DOHH2 (cell line): ENCODE measurements around the gene RNF14.

Experiments
- H3F3A ChIP-seq: fragments of 200-600 bp; sonication (generic), shearing (Covaris generic); 2 replicates; pipeline ENCODE4 v1.6.0; 2016; ENCODE audit warnings: antibody characterized with exemption, mild to moderate bottlenecking; ENCODE audit not compliant: control insufficient read depth, insufficient read depth
- H3K27ac ChIP-seq: fragments of 200-600 bp; sonication (generic); 2 replicates; pipeline ENCODE4 v1.5.1; 2014; ENCODE audit warnings: low read depth, mild to moderate bottlenecking, low read length, moderate library complexity
- H3K27me3 ChIP-seq: fragments of 200-600 bp; sonication (generic); 2 replicates; pipeline ENCODE4 v1.6.1; 2014; ENCODE audit warnings: mild to moderate bottlenecking, low read length, mixed read lengths; ENCODE audit not compliant: control insufficient read depth
- H3K36me3 ChIP-seq: fragments of 200-600 bp; sonication (generic); 2 replicates; pipeline ENCODE4 v1.6.1; 2014; ENCODE audit warnings: mild to moderate bottlenecking, low read length, moderate library complexity, mixed read lengths; ENCODE audit not compliant: control insufficient read depth
- H3K4me1 ChIP-seq: fragments of 200-600 bp; sonication (generic); 2 replicates; pipeline ENCODE4 v1.6.1; 2014; ENCODE audit warnings: mild to moderate bottlenecking, low read length, mixed read lengths; ENCODE audit not compliant: control insufficient read depth
- H3K4me2 ChIP-seq: fragments of 200-600 bp; sonication (generic); 2 replicates; pipeline ENCODE4 v1.6.0; 2014; ENCODE audit warnings: mild to moderate bottlenecking, low read length, moderate library complexity
- H3K4me3 ChIP-seq: fragments of 200-600 bp; sonication (generic); 2 replicates; pipeline ENCODE4 v1.5.1; 2014; ENCODE audit warnings: mild to moderate bottlenecking, low read length, mixed read lengths
- H3K79me2 ChIP-seq: fragments of 200-600 bp; sonication (generic); 2 replicates; pipeline ENCODE4 v1.6.1; 2014; ENCODE audit warnings: mild to moderate bottlenecking, low read length, mixed read lengths; ENCODE audit not compliant: control insufficient read depth
- H3K9me2 ChIP-seq: fragments of 200-600 bp; sonication (generic); replicated peaks from 2 replicates; pipeline ENCODE4 v1.6.1; 2014; ENCODE audit warnings: mild to moderate bottlenecking, low read length, mixed read lengths; ENCODE audit not compliant: control insufficient read depth
- H3K9me3 ChIP-seq: fragments of 200-600 bp; sonication (generic); 2 replicates; pipeline ENCODE4 v1.6.1; 2014; ENCODE audit warnings: antibody characterized with exemption, low read length, mixed read lengths; ENCODE audit not compliant: control insufficient read depth, insufficient read depth
- H4K20me1 ChIP-seq: fragments of 200-600 bp; sonication (generic); 2 replicates; pipeline ENCODE4 v1.6.0; 2014; ENCODE audit warnings: low read depth, mild to moderate bottlenecking, antibody characterized with exemption, low read length, moderate library complexity; ENCODE audit not compliant: control insufficient read depth, insufficient read depth
- EZH2phosphoT487 ChIP-seq: fragments of 200-600 bp; sonication (generic); IDR thresholded peaks from 2 replicates; pipeline ENCODE4 v1.6.1; 2017; ENCODE audit warnings: borderline replicate concordance, mild to moderate bottlenecking, antibody characterized with exemption, low read length, moderate library complexity, mixed read lengths
- TF ChIP-seq, protein P1 (sequence below): fragments of 200-600 bp; sonication (generic); IDR thresholded peaks from one replicate; pipeline ENCODE4 v1.5.1; 2014; ENCODE audit warnings: antibody characterized with exemption, mild to moderate bottlenecking, low read depth, low read length; ENCODE audit not compliant: poor library complexity, severe bottlenecking

The RNF14 gene

DNA sequence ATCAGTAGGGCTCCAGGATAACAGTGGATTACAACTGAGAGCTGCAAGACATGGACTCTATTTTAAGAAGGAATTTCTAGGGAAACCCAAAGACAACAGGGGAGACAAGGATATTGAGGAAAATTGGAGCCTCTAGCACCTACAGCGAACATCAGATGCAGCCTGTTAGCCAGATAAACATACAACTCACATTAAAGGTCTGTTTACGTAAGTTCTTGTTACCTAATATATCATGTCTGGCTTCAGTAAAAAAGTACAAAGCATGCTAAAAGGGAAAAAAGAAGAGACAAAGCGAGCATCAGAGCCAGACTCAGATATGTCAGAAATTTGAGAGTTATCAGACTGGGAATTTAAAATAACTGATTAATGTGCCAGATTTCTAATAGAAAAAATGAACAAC lies 26.8 kb downstream of the RNF14 start:
- H3K9me2 ChIP-seq = no peaks in the 10 kb centered on the region
- no peaks in the 10 kb centered on the region for H3K27me3 ChIP-seq
- no peak overlapping the region for H3K4me2 ChIP-seq
- H3K79me2 ChIP-seq = no peaks in the 10 kb centered on the region
- no peaks in the 10 kb centered on the region for H4K20me1 ChIP-seq
- H3F3A ChIP-seq = 0 out of 2 replicates have a peak, but pooled peaks cover 3% of the 10 kb centered on the region
- H3K4me1 ChIP-seq = no peaks in the 10 kb centered on the region
- no peak for TF ChIP-seq EZH2phosphoT487
- H3K27ac ChIP-seq = no peak overlapping the region
- H3K4me3 ChIP-seq = no peak overlapping the region
- H3K36me3 ChIP-seq = peaks cover 28% of the 10 kb centered on the region
- H3K9me3 ChIP-seq = no peaks in the 10 kb centered on the region

DNA sequence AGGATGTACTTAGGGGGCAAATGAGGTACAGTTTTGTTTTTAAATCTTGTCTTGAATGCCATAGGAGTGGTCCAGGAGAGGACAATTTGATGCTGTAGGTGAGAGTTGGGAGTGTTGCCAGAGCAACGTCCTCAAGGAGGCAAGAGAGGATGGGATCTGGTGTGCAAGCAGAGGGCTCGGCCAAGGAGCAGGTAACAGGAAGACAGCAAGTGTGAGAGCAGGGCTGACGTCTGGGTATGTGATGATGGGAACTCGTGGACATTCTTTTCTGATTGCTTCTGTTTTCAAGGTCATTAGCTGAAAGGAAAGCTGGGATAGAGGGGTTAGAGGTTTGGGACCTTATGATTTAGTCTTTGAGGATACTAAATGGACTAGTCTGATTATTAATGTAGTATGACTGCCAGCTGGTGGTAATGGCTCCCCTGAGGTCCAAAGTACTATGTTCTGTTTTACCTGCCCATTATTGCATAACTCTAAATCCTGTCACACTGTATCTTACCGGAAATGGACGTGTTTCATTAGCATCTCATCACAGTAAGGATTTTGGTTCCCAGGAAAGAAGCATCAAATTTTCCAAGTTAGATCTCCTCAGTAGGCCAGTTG lies 28.6 kb downstream of the RNF14 start:
- Histone ChIP-seq H3K4me3 (no peak overlapping the region), H3K9me3 (no peaks in the 10 kb centered on the region), H3F3A (no peaks in the 10 kb centered on the region), H3K27me3 (no peaks in the 10 kb centered on the region), H4K20me1 (no peaks in the 10 kb centered on the region), H3K4me2 (no peak overlapping the region), H3K4me1 (no peaks in the 10 kb centered on the region), H3K36me3 (peaks cover 31% of the 10 kb centered on the region), H3K9me2 (no peaks in the 10 kb centered on the region), H3K79me2 (no peaks in the 10 kb centered on the region), H3K27ac (no peak overlapping the region)
- TF ChIP-seq, protein P1, sequence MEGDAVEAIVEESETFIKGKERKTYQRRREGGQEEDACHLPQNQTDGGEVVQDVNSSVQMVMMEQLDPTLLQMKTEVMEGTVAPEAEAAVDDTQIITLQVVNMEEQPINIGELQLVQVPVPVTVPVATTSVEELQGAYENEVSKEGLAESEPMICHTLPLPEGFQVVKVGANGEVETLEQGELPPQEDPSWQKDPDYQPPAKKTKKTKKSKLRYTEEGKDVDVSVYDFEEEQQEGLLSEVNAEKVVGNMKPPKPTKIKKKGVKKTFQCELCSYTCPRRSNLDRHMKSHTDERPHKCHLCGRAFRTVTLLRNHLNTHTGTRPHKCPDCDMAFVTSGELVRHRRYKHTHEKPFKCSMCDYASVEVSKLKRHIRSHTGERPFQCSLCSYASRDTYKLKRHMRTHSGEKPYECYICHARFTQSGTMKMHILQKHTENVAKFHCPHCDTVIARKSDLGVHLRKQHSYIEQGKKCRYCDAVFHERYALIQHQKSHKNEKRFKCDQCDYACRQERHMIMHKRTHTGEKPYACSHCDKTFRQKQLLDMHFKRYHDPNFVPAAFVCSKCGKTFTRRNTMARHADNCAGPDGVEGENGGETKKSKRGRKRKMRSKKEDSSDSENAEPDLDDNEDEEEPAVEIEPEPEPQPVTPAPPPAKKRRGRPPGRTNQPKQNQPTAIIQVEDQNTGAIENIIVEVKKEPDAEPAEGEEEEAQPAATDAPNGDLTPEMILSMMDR = no peak
- TF ChIP-seq EZH2phosphoT487 = no peak

DNA sequence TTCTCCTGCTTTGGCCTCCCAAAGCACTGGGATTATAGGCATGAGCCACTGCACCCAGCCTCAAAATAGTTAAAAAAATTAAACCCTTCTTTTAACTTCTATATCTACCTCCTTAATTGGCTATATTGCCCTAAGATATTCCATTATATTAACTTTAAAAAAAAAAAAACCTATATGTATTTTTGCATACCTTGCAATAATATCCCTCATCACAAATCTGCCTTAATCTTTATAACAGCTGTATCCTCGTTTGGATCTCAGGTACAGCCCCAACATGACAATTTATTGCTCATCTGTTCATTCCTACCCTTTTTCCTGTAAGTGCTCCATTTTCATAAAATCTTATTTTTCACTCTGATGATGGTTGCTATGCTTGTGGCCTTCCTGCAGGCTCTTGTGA lies 31.3 kb downstream of the RNF14 start:
- H3K9me2 ChIP-seq = no peaks in the 10 kb centered on the region
- H3F3A ChIP-seq = no peaks in the 10 kb centered on the region
- TF ChIP-seq, protein P1 = no peak
- no peak for TF ChIP-seq EZH2phosphoT487
- no peak overlapping the region for H3K4me2 ChIP-seq
- H3K4me1 ChIP-seq = no peaks in the 10 kb centered on the region
- no peak overlapping the region for H3K4me3 ChIP-seq
- no peaks in the 10 kb centered on the region for H3K27me3 ChIP-seq
- H3K79me2 ChIP-seq = no peaks in the 10 kb centered on the region
- H3K27ac ChIP-seq = no peak overlapping the region
- H3K36me3 ChIP-seq = peaks cover 13% of the 10 kb centered on the region
- H4K20me1 ChIP-seq = no peaks in the 10 kb centered on the region
- no peaks in the 10 kb centered on the region for H3K9me3 ChIP-seq

DNA sequence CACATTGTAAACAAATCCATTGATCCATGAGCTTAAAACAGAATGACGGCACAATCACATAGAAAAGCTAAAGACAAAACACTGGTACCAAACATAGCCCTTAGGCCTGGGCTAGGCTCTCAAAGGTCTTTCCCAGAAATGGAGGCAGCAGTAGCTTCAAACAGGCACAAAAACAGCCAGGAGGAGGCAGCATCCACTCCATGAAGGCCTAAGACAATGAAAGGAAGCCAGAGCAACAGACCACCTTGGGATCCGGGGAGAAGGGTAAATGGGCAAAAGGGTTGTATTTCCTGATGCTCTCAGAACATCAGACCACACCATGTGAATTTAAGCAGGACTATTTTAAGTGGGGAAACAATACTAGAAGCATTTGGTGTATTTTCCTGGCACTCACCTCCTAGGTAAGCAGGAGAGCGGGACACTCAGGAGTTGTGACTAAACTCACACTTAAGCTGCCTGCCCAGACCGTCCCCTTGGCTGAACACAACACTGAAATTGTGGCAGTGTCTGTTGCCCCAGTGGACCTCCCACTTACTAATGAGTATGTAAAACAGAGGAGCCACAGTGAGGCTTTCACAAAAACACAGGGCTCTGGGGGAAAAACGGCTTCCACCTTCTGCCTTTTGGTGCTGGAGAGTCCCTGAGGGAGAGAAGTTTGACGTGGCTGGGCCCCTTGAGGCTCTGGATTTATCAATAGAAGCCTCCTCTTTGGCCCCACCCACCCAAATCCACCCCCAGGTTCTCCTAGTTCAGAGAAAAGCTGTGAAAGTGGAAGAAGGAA lies 32.0 kb downstream of the RNF14 start:
- H3K36me3 ChIP-seq = peaks cover 12% of the 10 kb centered on the region
- TF ChIP-seq, protein P1 = peak; percentile 49
- no peak for TF ChIP-seq EZH2phosphoT487

More for the DNA sequence above, 32.0 kb downstream of the RNF14 start:
- Histone ChIP-seq H3F3A (no peaks in the 10 kb centered on the region), H3K9me2 (no peaks in the 10 kb centered on the region), H3K4me1 (no peaks in the 10 kb centered on the region), H3K9me3 (no peaks in the 10 kb centered on the region), H3K27ac (no peak overlapping the region), H3K4me3 (no peak overlapping the region), H3K27me3 (no peaks in the 10 kb centered on the region), H3K79me2 (no peaks in the 10 kb centered on the region), H3K4me2 (no peak overlapping the region), H4K20me1 (no peaks in the 10 kb centered on the region)
